DOHH2 (cell line): ENCODE data around the gene VWA5B1.

Experiments used
- EZH2phosphoT487 ChIP-seq: fragments of 200-600 bp; sonication (generic); IDR thresholded peaks from 2 replicates; pipeline ENCODE4 v1.6.1; 2017; ENCODE audit warnings: borderline replicate concordance, mild to moderate bottlenecking, antibody characterized with exemption, low read length, moderate library complexity, mixed read lengths
- TF ChIP-seq, protein P1 (sequence below): fragments of 200-600 bp; sonication (generic); IDR thresholded peaks from one replicate; pipeline ENCODE4 v1.5.1; 2014; ENCODE audit warnings: antibody characterized with exemption, mild to moderate bottlenecking, low read depth, low read length; ENCODE audit not compliant: poor library complexity, severe bottlenecking

DNA sequence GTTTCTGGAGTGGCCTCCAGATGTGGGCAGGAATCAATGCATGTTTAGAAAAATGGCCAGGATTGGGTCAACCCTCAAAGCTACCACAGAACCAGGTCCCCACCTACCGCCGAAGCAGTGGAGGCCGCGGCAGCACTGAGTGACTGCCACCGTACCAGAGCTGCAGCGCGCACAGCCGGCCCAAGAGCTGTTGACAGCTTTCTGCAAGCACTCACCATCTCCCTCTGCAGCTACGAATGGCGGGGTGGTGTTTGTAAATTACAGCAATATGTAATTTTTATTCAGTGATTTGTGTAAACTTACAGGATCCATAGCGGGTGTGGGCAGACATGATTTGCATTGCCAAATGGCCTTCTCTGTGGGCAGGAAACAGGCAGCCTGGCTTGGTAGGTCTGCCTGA, 98.9 kb downstream of the VWA5B1 start:
- TF ChIP-seq, protein P1, sequence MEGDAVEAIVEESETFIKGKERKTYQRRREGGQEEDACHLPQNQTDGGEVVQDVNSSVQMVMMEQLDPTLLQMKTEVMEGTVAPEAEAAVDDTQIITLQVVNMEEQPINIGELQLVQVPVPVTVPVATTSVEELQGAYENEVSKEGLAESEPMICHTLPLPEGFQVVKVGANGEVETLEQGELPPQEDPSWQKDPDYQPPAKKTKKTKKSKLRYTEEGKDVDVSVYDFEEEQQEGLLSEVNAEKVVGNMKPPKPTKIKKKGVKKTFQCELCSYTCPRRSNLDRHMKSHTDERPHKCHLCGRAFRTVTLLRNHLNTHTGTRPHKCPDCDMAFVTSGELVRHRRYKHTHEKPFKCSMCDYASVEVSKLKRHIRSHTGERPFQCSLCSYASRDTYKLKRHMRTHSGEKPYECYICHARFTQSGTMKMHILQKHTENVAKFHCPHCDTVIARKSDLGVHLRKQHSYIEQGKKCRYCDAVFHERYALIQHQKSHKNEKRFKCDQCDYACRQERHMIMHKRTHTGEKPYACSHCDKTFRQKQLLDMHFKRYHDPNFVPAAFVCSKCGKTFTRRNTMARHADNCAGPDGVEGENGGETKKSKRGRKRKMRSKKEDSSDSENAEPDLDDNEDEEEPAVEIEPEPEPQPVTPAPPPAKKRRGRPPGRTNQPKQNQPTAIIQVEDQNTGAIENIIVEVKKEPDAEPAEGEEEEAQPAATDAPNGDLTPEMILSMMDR, result no peak
- TF ChIP-seq EZH2phosphoT487, result no peak
